KMS-11 (cell line): ENCODE data around the gene SPACA4.

Source experiments
- H2AFZ ChIP-seq: fragments of 200-600 bp; sonication (generic); 2 replicates; pipeline ENCODE4 v1.6.1; 2016; ENCODE audit warnings: antibody characterized with exemption, mixed run types, low read depth
- H3K27ac ChIP-seq: fragments of 200-600 bp; sonication (generic); 2 replicates; pipeline ENCODE4 v1.6.1; 2016; ENCODE audit warnings: mild to moderate bottlenecking, mixed run types
- H3K27me3 ChIP-seq: fragments of 200-600 bp; sonication (generic); 2 replicates; pipeline ENCODE4 v1.6.1; 2017; ENCODE audit warnings: mild to moderate bottlenecking, low read depth, mixed run types, moderate library complexity; ENCODE audit not compliant: insufficient read depth
- H3K36me3 ChIP-seq: fragments of 200-600 bp; sonication (generic); 2 replicates; pipeline ENCODE4 v1.6.1; 2017; ENCODE audit warnings: mild to moderate bottlenecking, mixed run types; ENCODE audit not compliant: insufficient read depth
- H3K4me1 ChIP-seq: fragments of 200-600 bp; sonication (generic); 2 replicates; pipeline ENCODE4 v1.6.1; 2016; ENCODE audit warnings: mild to moderate bottlenecking, low read depth, mixed run types; ENCODE audit not compliant: poor library complexity, severe bottlenecking
- H3K4me2 ChIP-seq: fragments of 200-600 bp; sonication (generic); 2 replicates; pipeline ENCODE4 v1.7.0; 2016; ENCODE audit warnings: mild to moderate bottlenecking, mixed run types
- H3K4me3 ChIP-seq: fragments of 200-600 bp; sonication (generic); IDR thresholded peaks from 2 replicates; pipeline ENCODE4 v1.6.1; 2017; ENCODE audit warnings: low read depth, low read length, mixed read lengths; ENCODE audit not compliant: insufficient read depth
- H3K79me2 ChIP-seq: fragments of 200-600 bp; sonication (generic); 2 replicates; pipeline ENCODE4 v1.6.1; 2016; ENCODE audit warnings: low read depth, mixed run types; ENCODE audit not compliant: insufficient read depth
- H3K9ac ChIP-seq: fragments of 200-600 bp; sonication (generic); 2 replicates; pipeline ENCODE4 v1.6.1; 2016; ENCODE audit warnings: mild to moderate bottlenecking, mixed run types
- H4K20me1 ChIP-seq: fragments of 200-600 bp; sonication (generic); 2 replicates; pipeline ENCODE4 v1.6.1; 2016; ENCODE audit warnings: mild to moderate bottlenecking, mixed run types; ENCODE audit not compliant: insufficient read depth
- CTCF ChIP-seq: fragments of 200-600 bp; sonication (generic); conservative IDR thresholded peaks from 2 replicates; pipeline ENCODE4 v1.6.1; 2017; ENCODE audit warnings: low read depth, mild to moderate bottlenecking, antibody characterized with exemption, low read length, moderate library complexity, mixed read lengths

The SPACA4 gene

GRCh38 chr19:48598996-48599700 is 7.4 kb upstream of the SPACA4 start:
- H3K9ac ChIP-seq = no peak overlapping the region
- no peaks in the 10 kb centered on the region for H3K36me3 ChIP-seq
- H2AFZ ChIP-seq = no peak overlapping the region
- H3K27ac ChIP-seq = no peak overlapping the region
- H3K4me2 ChIP-seq = no peak overlapping the region
- no peak overlapping the region for H3K4me3 ChIP-seq
- peaks cover 74% of the 10 kb centered on the region for H3K27me3 ChIP-seq
- no peaks in the 10 kb centered on the region for H4K20me1 ChIP-seq
- no peaks in the 10 kb centered on the region for H3K79me2 ChIP-seq
- H3K4me1 ChIP-seq = no peaks in the 10 kb centered on the region
- no peak for TF ChIP-seq CTCF

GRCh38 chr19:48600679-48601417 is 5.7 kb upstream of the SPACA4 start:
- Histone ChIP-seq H4K20me1 (no peaks in the 10 kb centered on the region), H3K79me2 (no peaks in the 10 kb centered on the region), H3K4me1 (no peaks in the 10 kb centered on the region), H3K4me2 (no peak overlapping the region), H3K27ac (no peak overlapping the region), H3K9ac (no peak overlapping the region), H3K36me3 (no peaks in the 10 kb centered on the region), H3K27me3 (peaks cover 70% of the 10 kb centered on the region), H3K4me3 (no peak overlapping the region), H2AFZ (no peak overlapping the region)
- TF ChIP-seq CTCF = no peak

GRCh38 chr19:48603001-48603400 is 3.5 kb upstream of the SPACA4 start:
- H3K79me2 ChIP-seq = no peaks in the 10 kb centered on the region
- H3K36me3 ChIP-seq = no peaks in the 10 kb centered on the region
- no peak for TF ChIP-seq CTCF
- no peak overlapping the region for H3K4me3 ChIP-seq
- H3K4me1 ChIP-seq = no peaks in the 10 kb centered on the region
- no peak overlapping the region for H3K27ac ChIP-seq
- H4K20me1 ChIP-seq = no peaks in the 10 kb centered on the region
- H2AFZ ChIP-seq = no peak overlapping the region
- peaks cover 71% of the 10 kb centered on the region for H3K27me3 ChIP-seq
- no peak overlapping the region for H3K4me2 ChIP-seq
- no peak overlapping the region for H3K9ac ChIP-seq

GRCh38 chr19:48603449-48603848 is 3.1 kb upstream of the SPACA4 start:
- no peaks in the 10 kb centered on the region for H3K79me2 ChIP-seq
- no peak overlapping the region for H3K9ac ChIP-seq
- H2AFZ ChIP-seq = no peak overlapping the region
- no peaks in the 10 kb centered on the region for H4K20me1 ChIP-seq
- H3K4me3 ChIP-seq = no peak overlapping the region
- peaks cover 66% of the 10 kb centered on the region for H3K27me3 ChIP-seq
- H3K27ac ChIP-seq = no peak overlapping the region
- no peaks in the 10 kb centered on the region for H3K36me3 ChIP-seq
- no peak overlapping the region for H3K4me2 ChIP-seq
- no peak for TF ChIP-seq CTCF
- H3K4me1 ChIP-seq = peaks cover 4% of the 10 kb centered on the region
